Measurements from ENCODE around the gene CCDC149.

The CCDC149 gene

DNA sequence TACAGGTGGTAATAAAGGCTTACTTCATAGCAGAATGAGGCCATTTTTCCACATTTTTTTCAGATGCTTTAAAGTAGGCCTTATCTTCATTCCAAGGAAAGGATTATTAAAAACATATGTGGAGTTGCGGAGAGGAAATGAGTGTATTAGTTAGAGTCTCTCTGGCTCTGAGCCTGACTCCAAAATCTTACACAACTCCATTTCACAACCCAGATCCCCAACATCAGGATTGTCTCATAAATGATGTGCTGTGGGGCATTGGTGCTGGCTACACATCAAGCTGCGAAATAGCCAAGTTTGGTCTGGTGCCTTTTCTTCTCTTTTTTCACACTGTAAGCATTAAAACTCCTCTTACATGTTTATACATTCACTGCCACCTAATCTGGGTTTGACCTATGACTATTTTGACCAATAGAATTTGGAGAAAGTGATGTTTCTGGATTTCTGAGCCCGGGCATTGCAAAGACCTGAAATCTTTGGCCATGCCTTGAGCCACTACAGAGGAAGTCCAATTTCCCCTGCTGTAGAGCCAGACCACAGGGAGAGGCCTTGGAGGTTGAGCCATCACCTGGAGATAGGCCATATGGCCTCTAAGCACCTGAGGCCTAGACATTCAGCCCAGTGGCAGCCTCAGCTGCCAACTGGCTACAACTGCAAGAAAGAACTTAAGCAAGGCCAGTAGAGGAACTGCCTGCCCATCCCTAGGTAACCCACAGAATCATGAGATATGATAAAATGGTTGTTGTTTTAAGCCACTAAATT lies 134.2 kb downstream of the CCDC149 start:
- peak; percentile 71 for DNase-seq (ENCODE audit: low read depth, low spot score)

DNA sequence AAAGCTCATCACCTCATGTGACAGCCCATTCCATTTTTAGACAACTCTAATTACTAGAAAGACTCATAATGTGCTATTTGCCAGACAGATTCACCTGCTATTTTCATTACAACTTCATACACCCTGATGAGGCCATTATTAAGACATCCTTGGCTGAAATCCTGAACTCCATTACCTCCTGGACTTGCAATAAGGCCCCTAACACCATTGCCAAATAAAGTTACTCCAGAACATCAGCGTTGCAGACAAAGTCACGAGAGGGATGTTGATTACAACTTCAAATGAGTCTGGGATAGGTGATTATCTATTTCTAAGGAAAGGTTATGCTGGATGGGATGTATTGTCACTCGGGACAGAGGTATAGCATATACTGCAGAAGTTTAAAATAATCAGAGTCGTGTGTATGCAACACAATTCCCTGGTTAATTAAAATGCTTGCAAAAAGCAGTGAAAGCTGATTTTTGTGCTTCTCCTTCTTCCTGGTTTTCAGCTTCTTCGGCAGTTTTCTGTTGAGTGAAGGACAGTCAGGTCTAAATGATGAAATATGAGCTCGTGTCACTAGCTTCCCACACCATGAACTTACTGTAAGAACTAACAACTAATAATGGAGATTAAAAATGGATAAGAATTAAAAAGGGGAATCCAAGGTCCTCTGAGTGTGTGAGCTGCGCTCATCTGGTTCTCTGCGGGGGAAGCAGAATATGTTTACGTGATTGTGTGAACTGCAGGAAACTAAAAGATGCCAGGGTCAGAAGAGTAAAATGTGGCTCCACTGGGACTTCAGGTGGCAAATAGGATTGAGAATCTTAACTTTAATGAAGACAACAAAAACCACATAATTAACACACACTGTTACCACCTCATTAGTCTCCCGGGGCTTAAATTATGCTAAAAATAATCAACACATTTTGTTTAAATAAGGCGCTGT lies 135.0 kb downstream of the CCDC149 start:
- DNase-seq (ENCODE audit: low read depth, low spot score), result no peak

DNA sequence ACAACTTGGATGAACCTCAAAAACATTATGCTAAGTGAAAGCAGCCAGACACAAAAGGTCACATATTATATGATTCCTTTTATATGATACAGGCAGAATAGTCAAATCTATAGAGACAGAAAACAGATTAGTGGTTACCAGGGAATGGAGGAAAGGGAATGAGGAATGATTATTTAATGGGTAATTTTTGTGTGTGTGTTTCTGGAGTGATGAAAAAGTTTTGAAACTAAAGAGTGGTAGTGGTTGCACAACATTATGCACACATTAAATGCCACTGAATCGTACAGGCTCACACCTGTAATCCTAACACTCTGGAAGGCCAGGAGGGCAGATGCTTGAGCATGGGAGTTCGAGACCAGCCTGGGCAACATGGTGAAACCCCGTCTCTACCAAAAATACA lies 137.1 kb downstream of the CCDC149 start:
- no peak for DNase-seq (ENCODE audit: low read depth, low spot score)

DNA sequence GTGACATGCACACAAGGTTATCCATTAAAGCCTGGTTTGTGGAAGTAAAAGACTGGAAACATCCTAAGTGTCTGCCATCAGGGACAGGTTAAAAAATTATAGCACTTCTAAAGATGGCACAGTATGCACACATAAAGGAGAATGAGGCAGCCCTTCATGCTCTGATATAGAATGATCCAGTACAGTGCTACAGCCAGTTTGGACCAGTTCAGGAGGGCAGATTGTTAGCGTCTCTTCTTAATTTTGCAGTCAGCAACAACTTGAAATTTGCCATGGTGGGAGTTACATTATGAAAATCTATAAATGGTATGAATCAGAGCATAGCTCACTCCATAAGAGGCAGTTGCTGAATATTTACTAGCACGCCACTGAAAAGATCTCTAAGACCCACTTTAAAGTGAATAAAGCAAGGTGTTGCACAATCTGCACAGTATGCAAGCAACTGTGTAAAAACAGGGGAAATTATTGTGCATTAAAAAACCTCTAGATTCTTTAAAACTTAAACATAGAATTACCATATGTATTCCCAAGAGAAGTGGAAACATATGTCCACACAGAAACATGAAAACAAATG lies 137.7 kb downstream of the CCDC149 start:
- DNase-seq (ENCODE audit: low read depth, low spot score), result no peak

DNA sequence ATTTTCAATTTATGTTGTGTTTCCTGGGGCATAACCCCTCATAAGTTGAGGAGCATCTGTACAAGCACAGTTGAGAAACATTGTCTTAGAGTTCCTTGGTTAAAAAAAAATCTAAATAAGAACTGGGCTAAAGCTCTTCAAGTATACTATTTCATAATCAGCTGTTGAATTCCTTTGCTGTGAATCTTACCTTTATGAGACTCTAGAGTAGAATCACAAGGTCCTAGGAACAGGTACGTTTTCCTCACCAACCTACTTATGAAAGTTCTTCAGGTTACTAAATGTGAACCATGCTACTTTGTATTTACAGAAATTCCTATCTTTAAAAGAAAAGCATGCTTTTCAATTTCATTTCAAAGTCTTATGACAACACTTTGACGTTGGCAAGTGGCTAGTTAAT lies 138.4 kb downstream of the CCDC149 start:
- no peak for DNase-seq (ENCODE audit: low read depth, low spot score)

DNA sequence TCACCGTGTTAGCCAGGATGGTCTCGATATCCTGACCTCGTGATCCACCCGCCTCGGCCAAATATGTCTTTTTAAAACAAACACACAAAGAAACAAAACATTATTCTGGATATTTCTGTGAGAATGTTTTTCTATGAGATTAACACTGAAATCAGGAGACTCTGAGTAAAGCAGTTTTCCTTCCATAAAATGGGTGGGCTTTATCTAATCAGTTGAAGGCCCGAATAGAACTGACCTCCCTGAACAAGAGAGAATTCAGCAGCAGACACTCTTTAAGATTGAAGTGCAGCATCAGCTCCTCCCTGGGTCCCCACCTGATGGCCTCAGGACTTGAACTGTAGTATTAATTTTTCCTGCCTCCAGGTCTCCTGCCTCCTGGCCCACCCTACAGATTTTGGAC lies 139.9 kb downstream of the CCDC149 start:
- no peak for DNase-seq (ENCODE audit: low read depth, low spot score)

DNA sequence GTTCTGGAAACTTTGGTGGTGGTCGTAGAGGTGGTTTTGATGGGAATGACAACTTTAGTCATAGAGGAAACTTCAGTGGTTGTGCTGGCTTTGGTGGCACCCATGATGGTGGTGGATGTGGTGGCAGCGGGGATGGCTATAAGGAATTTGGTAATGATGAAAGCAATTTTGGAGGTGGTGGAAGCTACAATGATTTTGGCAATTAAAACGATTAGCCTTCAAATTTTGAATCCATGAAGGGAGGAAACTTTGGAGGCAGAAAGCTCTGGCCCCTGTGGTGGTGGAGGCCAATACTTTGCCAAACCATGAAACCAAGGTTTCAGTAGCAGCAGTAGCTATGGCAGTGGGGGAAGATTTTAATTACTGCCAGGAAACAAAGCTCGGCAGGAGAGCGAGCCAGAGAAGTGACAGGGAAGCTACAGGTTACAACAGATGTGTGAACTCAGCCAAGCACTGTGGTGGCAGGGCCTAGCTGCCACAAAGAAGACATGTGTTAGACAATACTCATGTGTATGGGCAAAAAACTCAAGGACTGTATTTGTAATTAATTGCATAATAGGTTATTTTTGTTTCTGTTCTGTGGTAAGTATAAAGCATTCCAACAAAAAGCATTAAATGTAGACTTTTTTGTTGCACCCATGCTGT lies 140.7 kb downstream of the CCDC149 start:
- no peak for DNase-seq (ENCODE audit: low read depth, low spot score)

DNA sequence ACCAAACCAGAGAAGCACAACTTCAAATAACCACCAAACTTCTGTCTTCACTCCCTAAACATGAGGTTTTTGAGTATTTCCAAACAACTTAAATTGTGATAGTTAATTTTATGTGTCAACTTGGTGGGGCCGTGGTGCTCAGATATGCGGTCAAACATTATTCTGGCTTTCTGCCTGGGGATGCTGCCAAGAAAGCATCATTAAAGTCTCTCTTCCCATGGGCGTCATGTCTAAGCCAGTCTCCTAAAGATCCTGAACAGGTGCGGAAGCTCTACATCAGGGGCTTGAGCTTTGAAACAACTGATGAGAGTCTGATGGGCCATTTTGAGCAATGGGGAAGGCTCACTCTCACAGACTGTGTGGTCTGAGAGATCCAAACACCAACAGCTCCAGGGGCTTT lies 141.6 kb downstream of the CCDC149 start:
- no peak for DNase-seq (ENCODE audit: low read depth, low spot score)

DNA sequence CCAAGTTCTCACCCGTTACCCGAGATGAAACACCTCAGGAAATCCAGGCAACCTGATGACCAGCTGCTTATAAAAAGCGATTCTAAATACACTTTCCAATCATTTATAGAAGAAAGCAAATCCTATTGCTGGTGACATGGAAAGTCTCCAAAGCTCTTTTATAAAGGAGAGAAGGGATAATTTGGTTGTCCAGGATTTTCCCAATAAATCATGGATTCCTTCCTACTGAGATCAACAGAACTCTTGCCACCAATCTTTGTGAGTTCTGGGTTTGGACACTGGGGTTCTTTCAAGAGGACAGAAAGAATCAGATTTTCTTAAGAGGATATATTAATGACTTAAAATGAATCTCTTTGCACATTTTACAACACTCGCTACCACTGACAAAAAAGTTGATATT lies 142.2 kb downstream of the CCDC149 start:
- DNase-seq (ENCODE audit: low read depth, low spot score), result no peak

DNA sequence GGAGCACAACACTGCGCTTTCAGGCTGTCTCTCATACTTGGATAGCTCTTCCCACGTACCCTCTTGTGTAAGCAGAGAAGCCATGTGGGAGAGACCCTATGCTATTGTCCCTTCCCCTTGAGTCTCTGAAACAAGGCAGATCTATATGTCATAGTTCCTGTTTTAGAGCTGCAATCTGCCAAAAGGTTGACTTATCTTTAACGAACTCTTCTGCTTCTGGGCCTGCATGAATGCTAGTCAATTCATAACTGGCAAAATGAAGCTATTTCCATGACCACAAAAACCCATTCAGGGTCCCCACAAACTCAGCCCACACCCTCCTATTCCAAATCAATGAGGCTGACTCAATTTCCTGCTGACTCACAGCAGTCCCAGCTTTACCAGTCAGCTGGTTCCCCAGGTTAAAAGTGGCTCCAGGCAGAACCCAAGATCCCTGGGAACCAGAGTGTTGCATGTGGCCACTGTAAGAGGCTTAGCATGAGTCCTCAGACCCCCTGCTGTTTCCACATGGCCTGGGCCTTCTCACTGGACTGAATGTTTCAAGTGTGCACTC lies 142.7 kb downstream of the CCDC149 start:
- peak; percentile 80 for DNase-seq (ENCODE audit: low read depth, low spot score)

DNA sequence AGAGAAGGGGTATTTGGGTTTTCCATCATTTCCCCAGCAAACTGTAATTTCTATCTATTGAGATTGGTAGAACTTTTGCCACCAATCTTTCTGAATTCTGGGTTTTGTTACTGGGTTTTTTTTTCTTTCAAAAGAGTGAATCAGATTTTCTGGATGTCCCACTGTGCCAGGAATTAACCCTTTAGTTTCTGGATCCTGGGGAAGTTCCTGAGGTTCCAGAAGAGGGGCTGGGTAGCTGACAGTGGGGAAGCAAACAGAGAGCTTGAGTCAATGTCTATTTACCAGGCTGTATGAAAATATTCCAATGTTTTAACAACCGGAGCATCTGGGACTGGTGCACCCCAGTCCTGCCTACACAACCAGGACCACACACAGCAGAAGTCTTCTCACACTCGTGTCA lies 143.3 kb downstream of the CCDC149 start:
- no peak for DNase-seq (ENCODE audit: low read depth, low spot score)

DNA sequence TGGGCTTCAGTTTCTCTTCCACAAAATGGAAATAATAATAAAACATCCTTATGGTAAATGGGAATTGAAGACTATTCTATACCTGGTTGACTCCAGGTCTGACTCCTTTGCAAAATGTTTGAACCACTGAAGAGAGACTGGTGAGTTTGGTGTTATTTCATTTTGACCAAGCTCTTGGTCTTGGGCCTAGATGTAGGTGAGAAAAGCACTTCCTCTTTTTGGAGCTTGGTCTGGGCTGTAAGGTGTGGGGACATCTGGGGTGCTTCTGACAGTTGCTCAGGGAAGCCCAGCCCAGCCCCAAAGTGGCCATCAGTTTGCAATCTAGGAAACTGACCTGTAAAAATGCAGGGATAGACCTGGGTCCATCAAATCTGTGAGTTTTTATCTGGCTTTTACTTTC lies 144.2 kb downstream of the CCDC149 start:
- DNase-seq (ENCODE audit: low read depth, low spot score), result no peak

DNA sequence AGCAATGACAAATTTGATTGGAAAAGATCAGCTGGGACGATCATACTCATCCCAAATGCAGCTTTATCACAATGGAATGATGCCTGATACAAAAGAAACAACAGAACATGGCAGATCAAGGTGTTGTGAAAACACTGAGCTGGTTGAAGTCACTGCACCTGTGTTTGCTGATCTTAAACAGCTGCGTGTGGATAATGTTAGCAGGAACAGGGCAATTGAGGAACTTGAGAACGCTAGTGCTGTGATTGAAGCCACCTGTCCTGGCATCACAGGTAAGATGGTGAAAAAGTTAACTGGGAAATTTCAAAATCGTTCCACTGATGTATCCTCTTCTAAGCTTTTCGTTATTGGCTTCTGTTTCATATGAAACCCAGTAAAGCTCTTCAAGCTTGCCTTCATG lies 144.8 kb downstream of the CCDC149 start:
- no peak for DNase-seq (ENCODE audit: low read depth, low spot score)

DNA sequence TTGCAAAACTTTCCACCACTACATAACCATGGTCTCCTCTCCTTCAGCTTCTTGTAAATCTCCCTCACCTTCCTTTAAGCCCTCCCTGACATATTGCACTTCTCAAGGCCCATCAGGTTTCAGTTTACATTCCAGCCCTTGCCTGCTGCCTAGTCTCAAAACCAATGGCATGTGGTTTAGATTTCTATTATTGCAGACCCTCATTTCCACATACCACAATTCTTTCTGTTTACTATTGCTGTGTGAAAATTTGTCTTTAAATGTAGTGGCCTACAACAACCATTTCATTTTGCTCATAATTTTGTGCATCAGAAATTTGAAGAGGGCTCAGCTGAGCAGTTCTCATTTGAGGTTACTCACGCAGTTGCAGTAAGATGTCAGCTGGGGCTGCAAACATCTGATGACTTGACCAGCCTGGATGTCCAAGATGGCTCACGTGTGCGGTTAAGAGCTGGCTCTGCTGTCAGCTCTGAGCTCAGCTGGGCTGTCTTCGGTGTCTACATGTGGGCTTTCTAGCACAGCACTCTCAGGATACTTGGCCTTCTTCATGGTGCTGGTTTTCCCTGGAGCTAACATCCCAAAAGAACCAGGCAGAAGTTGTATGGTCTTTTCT lies 147.4 kb downstream of the CCDC149 start:
- no peak for DNase-seq (ENCODE audit: low read depth, low spot score)

DNA sequence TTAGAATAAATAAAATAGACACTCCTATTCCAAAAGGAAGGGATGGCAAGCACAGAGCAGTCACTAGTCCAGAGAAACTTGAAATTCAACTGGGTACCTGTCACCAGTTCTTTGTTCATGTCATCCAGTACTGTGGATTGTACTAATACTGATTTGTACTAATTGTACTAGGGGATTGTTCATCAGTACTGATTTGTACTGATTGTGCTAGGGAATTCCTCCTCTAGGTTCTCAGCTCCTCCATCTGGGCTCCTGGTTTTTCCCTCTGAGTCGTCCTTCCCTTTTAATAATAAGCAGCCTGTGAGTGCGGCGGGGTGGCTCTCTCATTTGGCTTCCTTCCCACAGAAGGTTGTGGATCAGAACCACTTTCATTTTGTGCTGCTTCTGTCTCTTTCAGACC lies 148.5 kb downstream of the CCDC149 start:
- no peak for DNase-seq (ENCODE audit: low read depth, low spot score)

DNA sequence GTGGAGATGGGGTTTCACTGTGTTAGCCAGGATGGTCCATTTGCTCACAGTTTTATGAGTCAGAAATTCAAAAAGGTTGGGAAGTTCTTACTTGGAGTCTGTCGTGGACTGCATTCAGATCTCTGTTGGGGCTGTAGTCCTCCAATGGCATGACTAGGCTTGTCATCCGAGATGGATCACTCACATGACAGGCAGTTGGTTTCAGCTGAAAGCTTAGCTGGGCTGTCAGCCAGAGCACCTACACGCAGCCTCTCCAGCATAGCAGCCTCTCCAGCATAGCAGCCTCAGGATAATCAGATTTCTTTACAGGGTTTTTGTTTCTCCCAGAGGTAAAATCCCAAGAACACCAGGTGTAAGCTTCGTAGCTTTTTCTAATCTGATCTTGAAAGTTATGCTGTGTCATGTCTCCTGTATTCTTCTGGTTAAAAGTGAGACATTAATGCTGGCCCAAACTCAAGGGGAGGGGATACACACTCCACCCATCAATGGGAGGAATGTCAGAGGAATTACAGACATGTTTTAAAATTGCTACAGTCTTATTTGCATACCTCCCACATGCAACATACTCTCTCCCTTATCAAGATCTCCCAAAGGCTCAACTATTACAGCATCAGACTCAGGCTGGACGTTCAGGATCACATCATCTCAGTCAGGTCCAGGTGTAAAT lies 149.1 kb downstream of the CCDC149 start:
- no peak for DNase-seq (ENCODE audit: low read depth, low spot score)

Data from brain pericyte (primary cell).